NCI-H1694 treated with DMSO at 0.1 percent for 48 hours (cell line): ENCODE results near the gene ADPRS.

Experiments used
- DNase-seq: peaks from one replicate; lab custom pipeline; 2025; lab: John Stamatoyannopoulos, UW

The ADPRS gene

GRCh38 chr1:36133484-36133883 lies 44.8 kb downstream of the ADPRS start:
- peak; percentile 3 for DNase-seq

DNA sequence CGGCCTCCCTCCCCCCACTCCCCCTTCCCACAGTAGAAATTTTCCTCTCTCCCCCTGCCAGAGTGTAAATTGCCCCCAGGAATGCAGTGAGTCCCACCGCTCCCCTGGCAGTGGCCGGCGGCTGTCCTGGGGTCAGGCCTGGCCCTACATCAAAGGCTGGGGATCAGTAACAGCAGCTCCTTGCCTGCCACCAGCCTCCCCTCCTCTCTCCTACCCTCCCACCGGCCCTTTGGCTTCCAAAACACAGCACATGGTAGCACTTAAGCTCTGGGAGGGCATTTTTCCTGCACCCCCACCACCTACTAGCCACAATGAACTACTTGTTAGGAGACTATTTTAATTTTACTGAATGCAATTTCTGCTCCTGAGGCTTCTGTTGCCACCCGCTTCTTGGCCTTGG lies 45.3 kb downstream of the ADPRS start:
- DNase-seq = no peak

DNA sequence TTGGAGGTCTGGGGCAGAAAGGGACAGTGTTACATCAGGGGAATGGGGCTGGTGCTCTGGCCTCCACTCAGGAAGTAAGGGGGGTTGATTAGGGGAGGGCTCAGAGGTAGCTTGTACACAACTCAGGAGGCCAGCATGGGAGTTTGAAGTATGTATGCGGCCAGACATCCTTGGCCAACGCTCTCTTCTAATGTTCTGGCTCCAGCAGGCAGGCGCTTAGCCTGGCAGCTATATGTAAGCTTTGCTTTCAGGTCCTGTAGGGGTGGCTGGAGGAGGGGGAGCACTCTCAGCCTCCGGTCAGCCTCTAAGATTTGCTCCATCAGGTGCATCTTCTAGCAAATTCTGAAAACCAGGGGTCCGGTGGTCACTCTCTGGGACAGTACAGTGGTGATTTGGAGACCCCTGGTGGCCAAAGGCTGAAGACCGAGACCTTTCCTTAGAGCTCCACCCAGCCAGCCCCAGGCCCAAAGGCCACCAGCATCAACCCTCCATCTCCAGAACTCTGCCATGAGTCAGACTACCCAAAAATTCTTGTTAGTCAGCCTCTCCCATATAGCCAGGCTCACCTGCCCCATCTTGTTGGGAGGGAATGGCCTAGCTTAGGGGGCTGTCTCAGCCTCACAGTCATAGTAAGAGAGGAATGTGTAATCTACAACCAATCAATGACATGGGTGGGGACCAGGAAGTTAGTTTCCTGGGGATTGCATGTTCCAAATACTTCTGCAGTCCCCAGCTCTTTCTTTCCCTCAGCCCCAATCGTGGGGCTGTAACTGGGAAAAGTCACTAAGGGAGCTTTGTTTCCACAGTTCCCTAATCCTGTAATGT lies 46.0 kb downstream of the ADPRS start:
- DNase-seq = no peak

DNA sequence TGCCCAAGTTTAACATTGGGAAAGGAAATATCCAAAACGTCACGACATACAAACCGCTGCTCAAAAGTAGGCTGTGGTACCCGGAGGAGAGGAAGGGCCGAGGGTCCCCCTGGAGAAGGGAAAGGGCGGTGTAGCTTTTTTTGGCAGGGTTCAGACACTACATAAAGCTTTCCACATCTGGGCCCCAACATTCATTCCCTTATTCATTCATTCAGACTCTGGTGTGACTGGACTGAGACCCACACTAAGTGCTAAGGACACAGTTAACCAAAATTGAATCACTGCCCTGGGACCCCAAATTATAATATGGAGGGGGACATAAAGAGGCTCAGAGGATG lies 46.6 kb downstream of the ADPRS start:
- no peak for DNase-seq

DNA sequence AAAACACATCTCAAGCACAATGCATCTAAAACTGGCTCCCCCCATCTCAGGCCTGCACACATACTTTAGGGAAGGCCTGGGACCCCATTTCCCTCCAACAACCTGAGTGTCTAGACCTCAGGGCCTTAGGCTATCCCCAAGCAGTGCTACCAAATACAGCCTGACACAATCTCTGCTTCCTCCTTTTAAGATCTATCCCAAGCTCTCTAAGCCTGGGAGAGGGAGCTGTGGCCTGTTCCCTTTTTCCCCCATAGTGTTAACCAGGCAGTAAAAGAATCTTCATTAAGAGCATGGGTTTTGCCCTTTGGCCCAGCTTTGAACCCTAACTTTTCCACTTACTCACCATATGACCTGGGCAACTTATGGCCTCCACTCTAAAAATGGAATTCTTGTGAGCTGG lies 47.1 kb downstream of the ADPRS start:
- no peak for DNase-seq

GRCh38 chr1:36136535-36136934 lies 47.8 kb downstream of the ADPRS start:
- peak; percentile 17 for DNase-seq

- DNase-seq = no peak
These were observed 48.5 kb downstream of the ADPRS start for GRCh38 chr1:36137226-36137625.

DNA sequence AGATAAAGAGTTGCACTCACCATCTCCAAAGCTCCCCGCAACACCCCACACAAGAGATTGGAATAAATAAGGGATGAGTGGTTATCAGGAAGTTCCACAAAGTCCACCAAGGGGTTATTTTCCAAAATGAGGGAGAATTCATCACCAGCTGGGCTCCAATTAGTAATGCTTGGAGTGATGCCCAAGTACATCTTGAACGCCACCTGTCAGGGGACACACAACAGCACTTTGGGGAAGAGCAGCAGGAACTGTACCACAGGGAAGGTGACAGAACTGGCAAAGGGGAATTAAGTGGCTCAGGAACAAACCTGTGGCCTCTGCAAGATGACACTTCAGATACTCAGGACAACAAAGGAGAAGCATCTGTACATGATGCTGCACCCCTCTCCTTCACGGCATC lies 49.1 kb downstream of the ADPRS start:
- peak; percentile 86 for DNase-seq

DNA sequence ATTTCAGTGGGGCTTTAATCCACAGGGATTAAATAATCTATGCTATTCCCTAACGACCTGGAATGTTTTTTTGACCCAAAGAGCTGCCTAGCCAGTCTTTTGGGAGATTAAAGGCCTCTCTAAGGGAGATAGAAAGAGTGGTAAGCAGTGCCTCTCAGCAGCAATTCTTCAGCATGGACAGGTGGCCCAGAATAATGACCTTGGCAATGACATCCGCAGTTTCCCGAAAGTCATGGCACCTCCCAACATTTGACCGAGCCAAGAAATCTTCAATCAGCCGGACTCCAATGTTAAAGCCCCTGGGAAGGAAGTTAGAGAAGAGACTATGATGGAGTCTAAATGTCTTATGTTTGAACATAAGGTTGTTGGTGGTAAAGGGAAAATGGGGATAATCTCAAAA lies 50.8 kb downstream of the ADPRS start:
- DNase-seq = no peak

DNA sequence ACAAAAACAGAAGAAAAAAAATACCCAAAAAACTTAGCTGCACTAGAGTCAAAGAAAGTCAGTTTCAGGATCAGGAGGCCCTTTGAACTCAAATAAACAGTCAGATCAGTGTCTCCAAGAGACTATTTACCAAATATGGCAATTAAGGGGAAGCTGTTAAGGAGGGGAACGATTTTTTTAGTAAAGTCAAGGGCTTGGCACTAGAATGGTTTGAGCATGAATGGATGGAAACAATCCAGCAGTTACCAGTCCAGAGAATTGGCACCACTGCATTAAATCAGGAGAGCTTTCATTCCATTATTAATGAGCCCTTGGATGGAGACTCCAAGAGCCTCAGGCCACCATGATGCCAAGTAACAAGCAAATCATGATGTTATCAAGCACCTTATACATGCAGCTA lies 53.4 kb downstream of the ADPRS start:
- peak; percentile 13 for DNase-seq

GRCh38 chr1:36143424-36143823 lies 54.7 kb downstream of the ADPRS start:
- no peak for DNase-seq
